ENCODE data around the gene PDGFC. TPM values are rescaled to one million over a fixed set of nuclear protein-coding genes. Genes with fewer than 3 reads are reported as not detected.

PDGFC gene
- total RNA-seq, 1 experiment from 2014 or later, result 14.5 TPM

DNA sequence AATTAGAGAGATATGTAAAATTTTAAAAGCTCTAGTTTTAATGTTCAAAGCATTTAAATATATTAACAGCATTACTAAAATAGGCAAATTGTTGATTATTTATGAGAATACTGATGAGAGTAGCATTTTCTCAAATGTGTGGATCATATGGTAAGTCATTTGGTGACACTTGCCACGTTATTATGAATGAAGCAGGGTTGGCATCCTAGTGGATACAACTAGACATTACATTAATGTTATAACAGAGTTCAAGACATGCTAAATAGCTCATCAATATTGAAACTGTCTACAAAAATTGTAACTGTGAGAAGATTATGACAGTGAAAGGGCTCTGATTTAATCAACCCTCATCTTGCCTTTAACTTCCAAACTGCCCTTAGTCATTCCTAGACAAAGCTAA lies 171.1 kb downstream of the PDGFC start:
- no peaks in the 10 kb centered on the region for H3K4me1 ChIP-seq (ENCODE audit: control insufficient read depth, insufficient read depth, low read length)
- no TSS peak for BruUV-seq (replicated peaks)
- no peaks in the 10 kb centered on the region for H3K27me3 ChIP-seq (ENCODE audit: control insufficient read depth, insufficient read depth, low read length)
- no peaks in the 10 kb centered on the region for H3K36me3 ChIP-seq (ENCODE audit: control insufficient read depth, insufficient read depth, low read length)
- in situ Hi-C loops (cut with HindIII; ENCODE audit: low pct_unique_long_range_greater_than_20kb, low sequenced_read_pairs) (no loop called here), intact Hi-C loops (cut with micrococcal nuclease; ENCODE audit: unreplicated experiment) (no loop called here)
- DNase-seq (ENCODE audit: low read depth, low spot score), result no peak
- H3K27ac ChIP-seq (ENCODE audit: low read length), result no peak overlapping the region
- POLR2A ChIA-PET, result no interaction called here
- no peak for TF ChIP-seq SIN3A (IDR thresholded peaks at IDR 0.05; ENCODE audit: borderline replicate concordance, insufficient read depth, low read depth, low read length)
- TF ChIP-seq TCF7L2 (IDR thresholded peaks at IDR 0.05; ENCODE audit: low read depth, low read length), result no peak
- TF ChIP-seq, protein P1, sequence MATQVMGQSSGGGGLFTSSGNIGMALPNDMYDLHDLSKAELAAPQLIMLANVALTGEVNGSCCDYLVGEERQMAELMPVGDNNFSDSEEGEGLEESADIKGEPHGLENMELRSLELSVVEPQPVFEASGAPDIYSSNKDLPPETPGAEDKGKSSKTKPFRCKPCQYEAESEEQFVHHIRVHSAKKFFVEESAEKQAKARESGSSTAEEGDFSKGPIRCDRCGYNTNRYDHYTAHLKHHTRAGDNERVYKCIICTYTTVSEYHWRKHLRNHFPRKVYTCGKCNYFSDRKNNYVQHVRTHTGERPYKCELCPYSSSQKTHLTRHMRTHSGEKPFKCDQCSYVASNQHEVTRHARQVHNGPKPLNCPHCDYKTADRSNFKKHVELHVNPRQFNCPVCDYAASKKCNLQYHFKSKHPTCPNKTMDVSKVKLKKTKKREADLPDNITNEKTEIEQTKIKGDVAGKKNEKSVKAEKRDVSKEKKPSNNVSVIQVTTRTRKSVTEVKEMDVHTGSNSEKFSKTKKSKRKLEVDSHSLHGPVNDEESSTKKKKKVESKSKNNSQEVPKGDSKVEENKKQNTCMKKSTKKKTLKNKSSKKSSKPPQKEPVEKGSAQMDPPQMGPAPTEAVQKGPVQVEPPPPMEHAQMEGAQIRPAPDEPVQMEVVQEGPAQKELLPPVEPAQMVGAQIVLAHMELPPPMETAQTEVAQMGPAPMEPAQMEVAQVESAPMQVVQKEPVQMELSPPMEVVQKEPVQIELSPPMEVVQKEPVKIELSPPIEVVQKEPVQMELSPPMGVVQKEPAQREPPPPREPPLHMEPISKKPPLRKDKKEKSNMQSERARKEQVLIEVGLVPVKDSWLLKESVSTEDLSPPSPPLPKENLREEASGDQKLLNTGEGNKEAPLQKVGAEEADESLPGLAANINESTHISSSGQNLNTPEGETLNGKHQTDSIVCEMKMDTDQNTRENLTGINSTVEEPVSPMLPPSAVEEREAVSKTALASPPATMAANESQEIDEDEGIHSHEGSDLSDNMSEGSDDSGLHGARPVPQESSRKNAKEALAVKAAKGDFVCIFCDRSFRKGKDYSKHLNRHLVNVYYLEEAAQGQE (IDR thresholded peaks at IDR 0.05; ENCODE audit: insufficient read depth in 1 of 2, low read depth in 2 of 2, low read length in 1 of 2), result no peak
- no peak for TF ChIP-seq POLR2AphosphoS5 (IDR thresholded peaks at IDR 0.05; ENCODE audit: low read depth, low read length)
- no peak; the same call in 1 of the 2 replicates for TF ChIP-seq CTCF (IDR thresholded peaks at IDR 0.05)
- CTCF ChIA-PET, result no interaction called here
- no peak overlapping the region for H3K4me3 ChIP-seq (ENCODE audit: low read depth in 2 of 2, low read length in 2 of 2)
- no peaks in the 10 kb centered on the region for H3K9me3 ChIP-seq (ENCODE audit: control insufficient read depth, insufficient read depth, low read depth, low read length)
- ATAC-seq, result no peak

DNA sequence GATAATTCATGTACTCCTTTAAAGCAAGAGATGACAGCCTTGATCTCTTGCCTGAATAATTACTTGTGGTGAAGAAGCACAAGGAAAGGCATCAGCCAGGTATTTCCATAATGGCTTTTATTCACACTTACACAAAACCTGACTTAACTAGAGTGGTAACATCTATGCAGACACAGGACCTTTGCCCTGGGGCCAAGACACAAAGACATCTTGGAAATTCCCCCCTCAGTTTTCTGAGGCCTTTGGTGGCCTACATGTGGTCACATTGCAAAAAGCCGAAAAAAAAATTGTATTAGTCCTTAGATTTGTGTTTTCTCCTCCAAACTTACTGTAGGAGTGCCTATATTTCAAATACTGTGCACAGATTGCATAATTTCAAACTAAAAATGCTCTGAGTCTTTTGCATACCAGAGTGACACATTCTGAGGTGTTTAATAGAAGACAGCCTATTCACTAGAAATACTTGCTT lies 172.4 kb downstream of the PDGFC start:
- BruUV-seq (replicated peaks), result no TSS peak
- Histone ChIP-seq H3K4me1 (ENCODE audit: control insufficient read depth, insufficient read depth, low read length) (no peaks in the 10 kb centered on the region), H3K27me3 (ENCODE audit: control insufficient read depth, insufficient read depth, low read length) (no peaks in the 10 kb centered on the region), H3K36me3 (ENCODE audit: control insufficient read depth, insufficient read depth, low read length) (no peaks in the 10 kb centered on the region), H3K27ac (ENCODE audit: low read length) (no peak overlapping the region), H3K9me3 (ENCODE audit: control insufficient read depth, insufficient read depth, low read depth, low read length) (no peaks in the 10 kb centered on the region), H3K4me3 (ENCODE audit: low read depth in 2 of 2, low read length in 2 of 2) (no peak overlapping the region)
- ChIA-PET POLR2A (no interaction called here), CTCF (no interaction called here)
- ATAC-seq (no peak), DNase-seq (ENCODE audit: low read depth, low spot score) (no peak)
- intact Hi-C loops (cut with micrococcal nuclease; ENCODE audit: unreplicated experiment), result no loop called here
- TF ChIP-seq, protein P1 (IDR thresholded peaks at IDR 0.05; ENCODE audit: insufficient read depth in 1 of 2, low read depth in 2 of 2, low read length in 1 of 2), result no peak
- TF ChIP-seq SIN3A (IDR thresholded peaks at IDR 0.05; ENCODE audit: borderline replicate concordance, insufficient read depth, low read depth, low read length) (no peak), TCF7L2 (IDR thresholded peaks at IDR 0.05; ENCODE audit: low read depth, low read length) (no peak), CTCF (IDR thresholded peaks at IDR 0.05) (no peak), POLR2AphosphoS5 (IDR thresholded peaks at IDR 0.05; ENCODE audit: low read depth, low read length) (no peak)
- in situ Hi-C loops (cut with HindIII; ENCODE audit: low pct_unique_long_range_greater_than_20kb, low sequenced_read_pairs), result no loop called here

Data from Panc1 (cell line).